Occipital lobe (tissue), 2 donors: ENCODE data around the gene GALE. TPM values are rescaled to one million over a fixed set of nuclear protein-coding genes. Genes with fewer than 3 reads are reported as not detected.
"Not testable (repeated sequence)": the region's sequence is repeated elsewhere in the genome, so short reads cannot be mapped to it uniquely, and the experiment has no call there.

Experiments
- DNase-seq: peaks from one replicate; lab custom pipeline; 2025; lab: John Stamatoyannopoulos, UW
- total RNA-seq: library from RNA; depleted of rRNA; stranded (reverse); fragments of >200 nt; gene quantifications from one replicate; pipeline ENCODE4 v1.2.3, GENCODE V29; 2014

Gene GALE
- 20.0 TPM for total RNA-seq

- peak; percentile 92 for DNase-seq
Observed at GRCh38 chr1:23800400-23801337, at the start of gene GALE. Gene GALE (minus strand): TSS chr1:23800754. CDS start chr1:23799007, 1,747 bp downstream.

- DNase-seq, result no peak
Observed at GRCh38 chr1:23848673-23849616, 48.4 kb upstream of the GALE start.

GRCh38 chr1:23847482-23848095, 47.0 kb upstream of the GALE start:
- not testable (repeated sequence) for DNase-seq

- DNase-seq, result no peak
Observed at GRCh38 chr1:23845163-23845562, 44.6 kb upstream of the GALE start.

GRCh38 chr1:23843644-23844043, 43.1 kb upstream of the GALE start:
- no peak for DNase-seq

- peak; percentile 7 for DNase-seq
Observed at GRCh38 chr1:23838401-23838866, 37.9 kb upstream of the GALE start.

GRCh38 chr1:23837908-23838307, 37.4 kb upstream of the GALE start:
- DNase-seq, result no peak

- DNase-seq, result no peak
Observed at GRCh38 chr1:23836037-23836436, 35.5 kb upstream of the GALE start.

GRCh38 chr1:23834156-23834555, 33.6 kb upstream of the GALE start:
- DNase-seq, result not testable (repeated sequence)

- no peak for DNase-seq
Observed at GRCh38 chr1:23827717-23828116, 27.2 kb upstream of the GALE start.

GRCh38 chr1:23826590-23826989, 26.0 kb upstream of the GALE start:
- not testable (repeated sequence) for DNase-seq

- DNase-seq, result no peak
Observed at GRCh38 chr1:23825762-23826522, 25.4 kb upstream of the GALE start.

GRCh38 chr1:23825076-23825761, 24.7 kb upstream of the GALE start, which contains the start of gene HMGCL:
Gene HMGCL (minus strand): TSS chr1:23825429. CDS start chr1:23825415, 14 bp downstream.
- DNase-seq, result peak; percentile 89

GRCh38 chr1:23824711-23825075, 24.1 kb upstream of the GALE start:
- DNase-seq, result no peak

GRCh38 chr1:23823767-23824166, 23.2 kb upstream of the GALE start:
- no peak for DNase-seq

- DNase-seq, result no peak
Observed at GRCh38 chr1:23817633-23818032, 17.1 kb upstream of the GALE start.

- DNase-seq, result no peak
Observed at GRCh38 chr1:23816906-23817305, 16.4 kb upstream of the GALE start.

- no peak for DNase-seq
Observed at GRCh38 chr1:23816361-23816760, 15.8 kb upstream of the GALE start.

- DNase-seq, result no peak
Observed at GRCh38 chr1:23814016-23814415, 13.5 kb upstream of the GALE start.
